Pancreas (tissue), 10 donors: ENCODE data around the gene SBK3. TPM values are rescaled to one million over a fixed set of nuclear protein-coding genes. Genes with fewer than 3 reads are reported as not detected.

Experiments used
- ATAC-seq, 4 donors: fragments of 200-7000 bp; cut with Tn5 transposase; one replicate each; pipeline versions ENCODE4 v1.8.0 to v1.9.1; 2020; ENCODE audit warnings: mild to moderate bottlenecking in 4 of 4, moderate library complexity in 4 of 4
- DNase-seq, 6 donors: peaks; one replicate each; pipeline ENCODE4 v3.0.0-alpha.2; 2020
- FAIRE-seq: peaks from 2 replicates; lab custom pipeline; 2012; peaks lifted over from hg19 to GRCh38; lab: Jason Lieb, UNC
- H3K27ac ChIP-seq, 4 donors: fragments of 200-600 bp; sonication (generic); 1 replicate in 3 of 4; 2 replicates in 1 of 4; pipeline versions ENCODE4 v1.5.0 to v1.8.0; 2020
- H3K27me3 ChIP-seq, 4 donors: fragments of 200-600 bp; one replicate each; pipeline ENCODE4 v1.8.0; 2021
- H3K36me3 ChIP-seq, 3 donors: fragments of 200-600 bp; sonication (generic) in 1 of 3; one replicate each; pipeline versions ENCODE4 v1.5.0 to v1.8.0; 2020 to 2021
- H3K4me1 ChIP-seq, 3 donors: fragments of 200-600 bp; one replicate each; pipeline ENCODE4 v1.8.0; 2021
- H3K4me3 ChIP-seq, 4 donors: fragments of 200-600 bp; sonication (generic) in 2 of 4; one replicate each; pipeline versions ENCODE4 v1.5.0 to v1.8.0; 2020 to 2021
- H3K9me3 ChIP-seq, 4 donors: fragments of 200-600 bp; one replicate each; pipeline ENCODE4 v1.8.0; 2021
- CTCF ChIP-seq, 4 donors: fragments of 200-600 bp; sonication (generic) in 3 of 4; IDR thresholded peaks; one replicate each; pipeline versions ENCODE4 v1.5.0 to v1.8.0; 2021; ENCODE audit warnings: antibody characterized with exemption in 4 of 4
- WGBS, 2 donors: extraction: QIAGEN DNeasy Blood & Tissue Kit; methylation state at CpG; one replicate each; pipeline ENCODE4 v1.1.7; 2013; 5-methylcytosine and 5-hydroxymethylcytosine counted together
- intact Hi-C, 3 donors: fragments of 100-400 bp; cut with DNase I; formaldehyde crosslinking; loops; one replicate each; pipeline versions ENCODE4 v1.11.1 to v1.14.2; 2022
- polyA plus RNA-seq, 2 donors: library from polyadenylated mRNA; stranded (reverse); fragments of 200-250 nt; gene quantifications; one replicate each; pipeline ENCODE4 v1.2.3, GENCODE V29; 2013
- total RNA-seq, 6 donors: library from RNA; stranded (reverse); fragmentation: NEBNext Ultra II Directional in 4 of 6; extraction: Animal tissue kit (Norgen Biotek cat#: 25700) in 4 of 6; gene quantifications; one replicate each; pipeline versions ENCODE4 v1.2.1 to v1.2.4, GENCODE V29; 2021 to 2023
- donor health status: healthy with polysubstance abuse.
- donor health status: DM: no; HTN: no; CAD: no; lungs with moderate emphysema.
- donor health status: DM: no; HTN: no; CAD: no.
- donor health status: control.
- donor health status: control.
- donor health status: Bipolar disorder and iron deficiency.
- donor health status: DM: yes; HTN: yes; CAD: no.
- donor health status: DM: no; HTN: no; CAD: no.
- donor health status: DM: no; HTN: no; CAD: no.
- donor health status: DM: yes; HTN: yes; CAD: no.

SBK3 gene
- total and polyA plus RNA-seq, 8 donors = 0.11 to 0.28 (median 0.18) TPM; not detected in 4

- H3K36me3 ChIP-seq = no peaks in the 10 kb centered on the region
- FAIRE-seq (no peak), DNase-seq (peak in 3 of 6 donors; percentile 47 to 55 (median 49)), ATAC-seq (peak; percentile 69 to 93 (median 87))
- intact Hi-C loops = no loop called here
- H3K4me3 ChIP-seq = no peak overlapping the region
- peak overlapping the region in 1 of 4 donors; percentile 48 for H3K27ac ChIP-seq
- no peaks in the 10 kb centered on the region for H3K4me1 ChIP-seq
- 58 to 60% methylated on average over 12 of the region's 12 CpGs for WGBS, 2 donors
- no peak for TF ChIP-seq CTCF (IDR thresholded peaks at IDR 0.05)
- H3K9me3 ChIP-seq = no peaks in the 10 kb centered on the region
- H3K27me3 ChIP-seq = no peaks in the 10 kb centered on the region
These were observed 17.9 kb upstream of the SBK3 start for GRCh38 chr19:55563261-55563690.

- no peaks in the 10 kb centered on the region for H3K36me3 ChIP-seq
- no peak for ATAC-seq
- WGBS, 2 donors = 62 to 76% methylated on average over 9 of the region's 9 CpGs
- H3K27me3 ChIP-seq = no peaks in the 10 kb centered on the region
- H3K27ac ChIP-seq = no peak overlapping the region
- TF ChIP-seq CTCF (IDR thresholded peaks at IDR 0.05) = no peak
- H3K9me3 ChIP-seq = no peaks in the 10 kb centered on the region
- H3K4me3 ChIP-seq = no peak overlapping the region
- FAIRE-seq = no peak
- intact Hi-C loops = no loop called here
- DNase-seq = no peak
- H3K4me1 ChIP-seq = no peaks in the 10 kb centered on the region
These were observed 14.3 kb upstream of the SBK3 start for GRCh38 chr19:55559684-55560083.

GRCh38 chr19:55554741-55555152 lies 9.4 kb upstream of the SBK3 start:
- DNase-seq = no peak
- 45% methylated on average over 8 of the region's 8 CpGs for WGBS, 2 donors
- H3K9me3 ChIP-seq = no peaks in the 10 kb centered on the region
- H3K4me1 ChIP-seq = peaks cover 0 to 3% (median 0%) of the 10 kb centered on the region in 3 donors
- H3K27ac ChIP-seq = no peak overlapping the region
- peak in 2 of 4 donors; percentile 56 to 65 for ATAC-seq
- H3K4me3 ChIP-seq = no peak overlapping the region
- FAIRE-seq = no peak
- no peaks in the 10 kb centered on the region for H3K36me3 ChIP-seq
- no peaks in the 10 kb centered on the region for H3K27me3 ChIP-seq
- intact Hi-C loops = no loop called here
- no peak for TF ChIP-seq CTCF (IDR thresholded peaks at IDR 0.05)

DNA sequence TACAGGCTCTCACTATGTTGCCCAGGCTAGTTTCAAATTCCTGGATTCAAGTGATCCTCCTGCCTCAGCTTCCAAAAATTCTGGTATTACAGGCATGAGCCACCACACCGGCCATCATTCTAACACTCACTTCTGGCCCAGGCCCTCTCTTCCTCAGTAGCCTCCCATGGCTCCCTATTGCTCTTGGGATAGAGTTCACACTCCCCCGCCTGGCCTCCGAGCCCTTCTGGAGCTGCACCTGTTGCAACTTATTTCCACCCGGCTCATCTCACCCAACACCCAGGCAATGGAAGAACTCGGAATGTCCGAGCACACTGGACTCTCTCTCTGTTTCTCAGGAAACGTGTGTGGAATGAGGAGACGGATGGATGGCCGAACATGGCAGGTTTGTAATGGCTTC lies 9.0 kb upstream of the SBK3 start:
- intact Hi-C loops = no loop called here
- ATAC-seq (no peak), FAIRE-seq (no peak), DNase-seq (no peak)
- H3K4me3 ChIP-seq = no peak overlapping the region
- TF ChIP-seq CTCF (IDR thresholded peaks at IDR 0.05) = no peak
- no peak overlapping the region for H3K27ac ChIP-seq
- H3K9me3 ChIP-seq = no peaks in the 10 kb centered on the region
- 78 to 86% methylated on average over 9 of the region's 9 CpGs for WGBS, 2 donors
- no peaks in the 10 kb centered on the region for H3K27me3 ChIP-seq
- no peaks in the 10 kb centered on the region for H3K36me3 ChIP-seq
- peaks cover 0 to 4% (median 0%) of the 10 kb centered on the region in 3 donors for H3K4me1 ChIP-seq
